Embryonic facial prominence (tissue), 1 donor: ENCODE measurements around the gene PSMC3IP.

Experiments
- DNase-seq: peaks from one replicate; pipeline ENCODE4 v3.0.0-alpha.2; 2016; ENCODE audit errors: extremely low spot score

Gene PSMC3IP

GRCh38 chr17:42538482-42538881 lies 39.0 kb downstream of the PSMC3IP start:
- no peak for DNase-seq

- no peak for DNase-seq
Observed at GRCh38 chr17:42537826-42538451, 39.6 kb downstream of the PSMC3IP start.

- no peak for DNase-seq
Observed at GRCh38 chr17:42537156-42537805, 40.2 kb downstream of the PSMC3IP start.

- DNase-seq = no peak
Observed at GRCh38 chr17:42536372-42537155, 41.0 kb downstream of the PSMC3IP start.

- DNase-seq = peak; percentile 40
Observed at GRCh38 chr17:42536048-42536371, 41.5 kb downstream of the PSMC3IP start, which contains the start of gene NAGLU. Gene NAGLU (plus strand): TSS chr17:42536241. CDS start chr17:42536273, 32 bp downstream.

GRCh38 chr17:42535155-42536047 lies 42.1 kb downstream of the PSMC3IP start:
- no peak for DNase-seq

GRCh38 chr17:42531455-42532354 lies 45.8 kb downstream of the PSMC3IP start:
- no peak for DNase-seq

GRCh38 chr17:42530952-42531454 lies 46.5 kb downstream of the PSMC3IP start:
- no peak for DNase-seq

- DNase-seq = no peak
Observed at GRCh38 chr17:42529061-42529460, 48.5 kb downstream of the PSMC3IP start.

GRCh38 chr17:42527932-42528331 lies 49.6 kb downstream of the PSMC3IP start:
- DNase-seq = no peak

GRCh38 chr17:42526031-42526444 lies 51.5 kb downstream of the PSMC3IP start:
- no peak for DNase-seq

- DNase-seq = no peak
Observed at GRCh38 chr17:42525221-42525620, 52.3 kb downstream of the PSMC3IP start.

GRCh38 chr17:42522798-42523278 lies 54.7 kb downstream of the PSMC3IP start:
- no peak for DNase-seq
